A549 (cell line): ENCODE data around the gene PPIP5K1. TPM values are rescaled to one million over a fixed set of nuclear protein-coding genes. Genes with fewer than 3 reads are reported as not detected.

Experiments used
- ATAC-seq, 2 experiments: fragments of 200-7000 bp in 1 of 2; fragments of >200 bp in 1 of 2; cut with Nextera tagmentation in 1 of 2; cut with Tn5 transposase in 1 of 2; 3 replicates each; pipeline versions ENCODE4 v1.8.0 to v1.9.1; 2018 to 2020; ENCODE audit warnings: mild to moderate bottlenecking in 1 of 2, moderate library complexity in 1 of 2
- CTCF ChIA-PET: fragments of 300-600 bp; sonication (Branson Sonifier 250); formaldehyde crosslinking; extraction: SDS; loops from one replicate; lab custom pipeline; 2021; ENCODE audit warnings: antibody characterized with exemption, inconsistent platforms; lab: Yijun Ruan, JAX
- POLR2A ChIA-PET: fragments of 350-600 bp; formaldehyde crosslinking; extraction: SDS; loops from one replicate; lab custom pipeline; 2021; ENCODE audit warnings: antibody characterized with exemption, inconsistent platforms; lab: Yijun Ruan, JAX
- DNase-seq, 2 experiments: peaks; one replicate each; pipeline versions ENCODE4 v3.0.0 to v3.0.0-alpha.2; 2011 to 2016; ENCODE audit warnings: low read depth in 1 of 2, low spot score in 1 of 2
- FAIRE-seq: peaks from 2 replicates; lab custom pipeline; 2011; peaks lifted over from hg19 to GRCh38; lab: Jason Lieb, UNC
- H3K27ac ChIP-seq, 2 experiments: fragments of >200 bp; sonication (Bioruptor Twin); formaldehyde crosslinking; 3 replicates each; pipeline ENCODE4 v1.5.1; 2016 to 2017
- H3K4me1 ChIP-seq: fragments of >200 bp; sonication (Bioruptor Twin); formaldehyde crosslinking; 3 replicates; pipeline ENCODE4 v1.6.1; 2016
- H3K4me2 ChIP-seq: fragments of >200 bp; sonication (Bioruptor Twin); formaldehyde crosslinking; 3 replicates; pipeline ENCODE4 v1.6.1; 2016
- H3K4me3 ChIP-seq: fragments of >200 bp; sonication (Bioruptor Twin); formaldehyde crosslinking; 3 replicates; pipeline ENCODE4 v1.5.1; 2016
- H3K9me3 ChIP-seq: fragments of >200 bp; sonication (Bioruptor Twin); formaldehyde crosslinking; 3 replicates; pipeline ENCODE4 v1.6.1; 2016
- ATOH8 ChIP-seq: fragments of 250-450 bp; sonication (Bioruptor Pico); IDR thresholded peaks from 2 replicates; pipeline ENCODE4 v1.5.0; 2020; ENCODE audit warnings: low read depth, mild to moderate bottlenecking, moderate library complexity
- CBX8 ChIP-seq: fragments of 200-600 bp; sonication (generic); IDR thresholded peaks from 2 replicates; pipeline ENCODE4 v1.6.1; 2016
- CHD4 ChIP-seq: fragments of 200-600 bp; sonication (generic); IDR thresholded peaks from 2 replicates; pipeline ENCODE4 v1.6.1; 2016; ENCODE audit warnings: antibody characterized with exemption, mild to moderate bottlenecking, borderline replicate concordance
- E2F6 ChIP-seq: IDR thresholded peaks from 2 replicates; pipeline ENCODE4 v1.6.1; 2012; ENCODE audit warnings: low read depth, borderline replicate concordance
- EHF ChIP-seq: fragments of 250-450 bp; sonication (Bioruptor Pico); IDR thresholded peaks from 2 replicates; pipeline ENCODE4 v1.5.0; 2020; ENCODE audit warnings: mild to moderate bottlenecking
- EHMT2 ChIP-seq: fragments of 200-600 bp; sonication (generic); IDR thresholded peaks from 2 replicates; pipeline ENCODE4 v1.6.1; 2016; ENCODE audit warnings: antibody characterized with exemption, low read depth, mild to moderate bottlenecking, moderate library complexity
- EP300 ChIP-seq, 2 experiments: fragments of >200 bp; sonication (Bioruptor Twin); formaldehyde crosslinking; IDR thresholded peaks; 2 replicates in 1 of 2; 3 replicates in 1 of 2; pipeline ENCODE4 v1.6.1; 2016 to 2017
- ESRRA ChIP-seq: fragments of 150-350 bp; IDR thresholded peaks from 2 replicates; pipeline ENCODE4 v1.6.1; 2014; ENCODE audit warnings: mild to moderate bottlenecking, low read length, borderline replicate concordance
- HDAC2 ChIP-seq: fragments of 200-600 bp; sonication (generic); IDR thresholded peaks from 2 replicates; pipeline ENCODE4 v1.6.1; 2016
- HMGXB4 ChIP-seq: fragments of 250-450 bp; sonication (Bioruptor Pico); IDR thresholded peaks from 2 replicates; pipeline ENCODE4 v1.5.0; 2021; ENCODE audit warnings: mild to moderate bottlenecking, moderate library complexity, borderline replicate concordance
- HOXB13 ChIP-seq: fragments of 250-450 bp; sonication (Bioruptor Pico); IDR thresholded peaks from 2 replicates; pipeline ENCODE4 v1.5.0; 2020; ENCODE audit warnings: low read depth, mild to moderate bottlenecking, moderate library complexity
- HOXB5 ChIP-seq: fragments of 250-450 bp; sonication (Bioruptor Pico); IDR thresholded peaks from 2 replicates; pipeline ENCODE4 v1.5.0; 2020; ENCODE audit warnings: mild to moderate bottlenecking, moderate library complexity
- JUN ChIP-seq, 2 experiments: fragments of >200 bp; sonication (Bioruptor Twin); formaldehyde crosslinking; IDR thresholded peaks; 2 replicates in 1 of 2; 3 replicates in 1 of 2; pipeline ENCODE4 v1.6.1; 2016 to 2017
- KDM1A ChIP-seq: fragments of 200-600 bp; sonication (generic); IDR thresholded peaks from 2 replicates; pipeline ENCODE4 v1.6.1; 2016; ENCODE audit warnings: low read depth, mild to moderate bottlenecking
- MAZ ChIP-seq: fragments of 150-350 bp; IDR thresholded peaks from 2 replicates; pipeline ENCODE4 v1.6.1; 2014; ENCODE audit warnings: antibody characterized with exemption, low read depth, low read length, borderline replicate concordance
- NFE2L2 ChIP-seq: fragments of 150-350 bp; conservative IDR thresholded peaks from 2 replicates; pipeline ENCODE4 v1.6.1; 2014; ENCODE audit warnings: low read length
- NPAS2 ChIP-seq: fragments of 250-450 bp; sonication (Bioruptor Pico); IDR thresholded peaks from 2 replicates; pipeline ENCODE4 v1.8.0; 2022; ENCODE audit warnings: mild to moderate bottlenecking, moderate library complexity, borderline replicate concordance
- NR3C1 ChIP-seq: fragments of >200 bp; sonication (Bioruptor Twin); formaldehyde crosslinking; IDR thresholded peaks from 3 replicates; pipeline ENCODE4 v1.6.1; 2017
- PHF8 ChIP-seq: fragments of 200-600 bp; sonication (generic); IDR thresholded peaks from 2 replicates; pipeline ENCODE4 v1.6.1; 2016; ENCODE audit warnings: low read depth, mild to moderate bottlenecking, antibody characterized with exemption, moderate library complexity, borderline replicate concordance
- POLR2A ChIP-seq: IDR thresholded peaks from 2 replicates; pipeline ENCODE4 v1.6.1; 2012; ENCODE audit warnings: mild to moderate bottlenecking, low read length
- RAD21 ChIP-seq, 2 experiments: fragments of >200 bp in 1 of 2; sonication (Bioruptor Twin) in 1 of 2; formaldehyde crosslinking in 1 of 2; IDR thresholded peaks in 1 of 2; conservative IDR thresholded peaks in 1 of 2; 2 replicates in 1 of 2; 3 replicates in 1 of 2; pipeline ENCODE4 v1.6.1; 2012 to 2018; ENCODE audit warnings: inconsistent platforms in 1 of 2
- RARB ChIP-seq: fragments of 250-450 bp; sonication (Bioruptor Pico); IDR thresholded peaks from 2 replicates; pipeline ENCODE4 v1.8.0; 2021; ENCODE audit warnings: mild to moderate bottlenecking, moderate library complexity
- TFCP2L1 ChIP-seq: fragments of 250-450 bp; sonication (Bioruptor Pico); IDR thresholded peaks from 2 replicates; pipeline ENCODE4 v1.5.0; 2021; ENCODE audit warnings: mild to moderate bottlenecking
- ZC3H11A ChIP-seq: fragments of 450-650 bp; IDR thresholded peaks from 2 replicates; pipeline ENCODE4 v1.6.1; 2014; ENCODE audit warnings: antibody characterized with exemption, mild to moderate bottlenecking
- ZFP36 ChIP-seq: fragments of 450-650 bp; IDR thresholded peaks from 2 replicates; pipeline ENCODE4 v1.6.1; 2014; ENCODE audit warnings: borderline replicate concordance; ENCODE audit not compliant: partially characterized antibody
- ZNF302 ChIP-seq: fragments of 250-450 bp; sonication (Bioruptor Pico); IDR thresholded peaks from 2 replicates; pipeline ENCODE4 v1.9.0; 2021; ENCODE audit warnings: inconsistent platforms, mild to moderate bottlenecking, moderate library complexity
- ZSCAN20 ChIP-seq: fragments of 250-450 bp; sonication (Bioruptor Pico); IDR thresholded peaks from 2 replicates; pipeline ENCODE4 v1.8.0; 2022; ENCODE audit warnings: mild to moderate bottlenecking, moderate library complexity
- WGBS: methylation state at CpG from one replicate; pipeline ENCODE4 v1.1.6; 2017; ENCODE audit errors: missing lambda C conversion rate; 5-methylcytosine and 5-hydroxymethylcytosine counted together
- polyA plus RNA-seq, 4 experiments: library from polyadenylated mRNA; depleted of rRNA in 3 of 4; stranded (reverse); fragments of >200 nt; fragmentation: RNase III in 1 of 4; extraction: RNeasy Plus Mini Kit Qiagen cat#74134 plus additional on column Dnase treatment in 1 of 4; gene quantifications; 2 replicates in 3 of 4; 3 replicates in 1 of 4; pipeline ENCODE4 v1.2.3, GENCODE V29; 2011 to 2017

The PPIP5K1 gene
- polyA plus RNA-seq, 2 of the 4 experiments (the other 2 are of a cell fraction), result 9.3 to 19.2 TPM

- H3K4me1 ChIP-seq, result no peaks in the 10 kb centered on the region
- ChIA-PET CTCF (interaction anchor here (0.9 to 1.2 kb wide), 2 partner anchors 14 to 16 kb away, joined by 3 read pairs; no protein-coding TSS in a partner anchor), POLR2A (no interaction called here)
- TF ChIP-seq HMGXB4 (CRISPR knock-in tag) (no peak), ESRRA (no peak), CBX8 (no peak), ZC3H11A (no peak), ZNF302 (CRISPR knock-in tag) (no peak), RARB (no peak), NR3C1 (no peak), MAZ (no peak), RAD21 (conservative IDR thresholded peaks at IDR 0.05 in 1 of 2, IDR thresholded peaks at IDR 0.05 in 1 of 2) (no peak), KDM1A (no peak), JUN (IDR thresholded peaks at IDR 0.05) (no peak), E2F6 (no peak), HOXB13 (CRISPR knock-in tag) (no peak), POLR2A (no peak), HOXB5 (CRISPR knock-in tag) (no peak), HDAC2 (no peak), TFCP2L1 (CRISPR knock-in tag) (no peak)
- FAIRE-seq (no peak), ATAC-seq (no peak), DNase-seq (no peak)
- H3K4me3 ChIP-seq, result no peak overlapping the region
- no peak overlapping the region for H3K27ac ChIP-seq
- no peaks in the 10 kb centered on the region for H3K9me3 ChIP-seq
- H3K4me2 ChIP-seq, result no peak overlapping the region
- WGBS, result 76% methylated on average over 4 of the region's 12 CpGs
These were observed 62.0 kb downstream of the PPIP5K1 start for GRCh38 chr15:43527802-43528541.

GRCh38 chr15:43527016-43527801 is 62.8 kb downstream of the PPIP5K1 start:
- Histone ChIP-seq H3K9me3 (no peaks in the 10 kb centered on the region), H3K4me3 (no peak overlapping the region), H3K27ac (no peak overlapping the region), H3K4me2 (no peak overlapping the region), H3K4me1 (no peaks in the 10 kb centered on the region)
- FAIRE-seq, result no peak
- POLR2A ChIA-PET, result interaction anchor here (1.3 kb wide), 1 partner anchor 16 kb away, joined by 4 read pairs; no protein-coding TSS in a partner anchor
- WGBS, result 75% methylated on average over 4 of the region's 9 CpGs
- TF ChIP-seq EHMT2 (no peak), NPAS2 (no peak), NFE2L2 (no peak), EP300 (IDR thresholded peaks at IDR 0.05) (no peak), ATOH8 (no peak), ESRRA (no peak), EHF (CRISPR knock-in tag) (no peak), JUN (IDR thresholded peaks at IDR 0.05) (no peak), NR3C1 (no peak), PHF8 (no peak), ZC3H11A (no peak), ZFP36 (no peak), CHD4 (no peak), ZSCAN20 (CRISPR knock-in tag) (no peak)
- CTCF ChIA-PET, result interaction anchor here (0.6 to 1.2 kb wide), 3 partner anchors 13 to 19 kb away, joined by 3 read pairs; no protein-coding TSS in a partner anchor
- DNase-seq, result no peak
- ATAC-seq, result no peak; a peak in 1 of 6 replicates
